H1 (cell line): Measurements from ENCODE around the gene CTIF. TPM values are rescaled to one million over a fixed set of nuclear protein-coding genes. Genes with fewer than 3 reads are reported as not detected.

Experiments used
- BACH1 ChIP-seq: IDR thresholded peaks from 2 replicates; pipeline ENCODE4 v1.6.1; 2012; ENCODE audit warnings: low read length, improper control_type of control experiment
- CEBPB ChIP-seq: IDR thresholded peaks from 2 replicates; pipeline ENCODE4 v1.6.1; 2012; ENCODE audit warnings: low read depth, low read length
- CHD7 ChIP-seq: fragments of 300-600 bp; sonication (generic); IDR thresholded peaks from 2 replicates; pipeline ENCODE4 v1.7.1; 2012; ENCODE audit warnings: low read length, moderate library complexity, mild to moderate bottlenecking, inconsistent platforms; ENCODE audit not compliant: insufficient replicate concordance
- CTBP2 ChIP-seq: IDR thresholded peaks from 2 replicates; pipeline ENCODE4 v1.7.0; 2011; ENCODE audit warnings: borderline replicate concordance, mild to moderate bottlenecking, moderate library complexity, mixed read lengths, low read length; ENCODE audit not compliant: insufficient read depth, insufficient read length
- HDAC6 ChIP-seq: IDR thresholded peaks from one replicate; pipeline ENCODE4 v1.7.1; 2012; ENCODE audit warnings: low read depth, mild to moderate bottlenecking, inconsistent platforms, low read length, moderate library complexity
- MAX ChIP-seq: IDR thresholded peaks from 2 replicates; pipeline ENCODE4 v1.6.1; 2012; ENCODE audit warnings: inconsistent platforms
- NANOG ChIP-seq: IDR thresholded peaks from 2 replicates; pipeline ENCODE4 v1.6.1; 2011; ENCODE audit warnings: low read length, low read depth, mild to moderate bottlenecking, inconsistent platforms; ENCODE audit not compliant: insufficient read depth, poor library complexity, severe bottlenecking
- RAD21 ChIP-seq, 2 experiments: IDR thresholded peaks in 1 of 2; conservative IDR thresholded peaks in 1 of 2; 2 replicates each; pipeline ENCODE4 v1.6.1; 2011; ENCODE audit warnings: low read depth in 2 of 2, low read length in 2 of 2, improper control_type of control experiment in 1 of 2, inconsistent platforms in 1 of 2, mild to moderate bottlenecking in 1 of 2, moderate library complexity in 1 of 2
- RFX5 ChIP-seq: IDR thresholded peaks from 2 replicates; pipeline ENCODE4 v1.6.1; 2011; ENCODE audit warnings: low read depth, low read length, improper control_type of control experiment, borderline replicate concordance
- YY1 ChIP-seq: IDR thresholded peaks from 2 replicates; pipeline ENCODE4 v1.6.1; 2011; ENCODE audit warnings: low read depth, mild to moderate bottlenecking, low read length
- polyA plus RNA-seq, 7 experiments: library from polyadenylated mRNA; depleted of rRNA in 3 of 7; stranded (reverse) in 5 of 7; unstranded in 2 of 7; fragments of >200 nt in 5 of 7; fragments of 200-250 nt in 2 of 7; gene quantifications; 1 replicate in 5 of 7; 2 replicates in 1 of 7; 4 replicates in 1 of 7; pipeline versions ENCODE4 v1.2.1 to v1.2.3, GENCODE V29; 2011 to 2013; ENCODE audit warnings: missing spikeins in 2 of 7, mixed read lengths in 2 of 7
- total RNA-seq: library from RNA; stranded (reverse); fragmentation: NEBNext Ultra II Directional; extraction: Animal tissue kit (Norgen Biotek cat#: 25700); gene quantifications from 2 replicates; pipeline ENCODE4 v1.2.1, GENCODE V29; 2021

Gene CTIF
- total and polyA plus RNA-seq, 2 of the 8 experiments (the other 6 are each of a cell fraction or from before 2014, with no cell fraction given), result 9.0 to 17.8 TPM

- TF ChIP-seq CHD7 (no peak), RFX5 (no peak), BACH1 (no peak), NANOG (no peak), MAX (no peak), YY1 (peak; percentile 66; the same call in 1 of the 2 replicates), CEBPB (peak; percentile 86), CTBP2 (no peak), HDAC6 (no peak), RAD21 (IDR thresholded peaks at IDR 0.05 in 1 of 2, conservative IDR thresholded peaks at IDR 0.05 in 1 of 2; ENCODE audit: low read depth in 2 of 2, low read length in 2 of 2) (peak; percentile 75 to 86)
Observed at GRCh38 chr18:48896875-48897511, 358.2 kb downstream of the CTIF start (continued).
